ENCODE results near the gene ANGPTL8.

Gene ANGPTL8

GRCh38 chr19:11291415-11291814 lies 52.0 kb downstream of the ANGPTL8 start:
- DNase-seq (ENCODE audit: low read depth in 2 of 2) = no peak
